HCT116 (cell line): ENCODE measurements around the gene CCKAR. TPM values are rescaled to one million over a fixed set of nuclear protein-coding genes. Genes with fewer than 3 reads are reported as not detected.

Experiments used
- ATAC-seq: fragments of 200-7000 bp; cut with Tn5 transposase; 2 replicates; pipeline ENCODE4 v1.9.1; 2020; ENCODE audit warnings: mild to moderate bottlenecking, moderate library complexity
- BruUV-seq: library from RNA; stranded (reverse); fragments of 400-500 nt; replicated peaks from 2 replicates; lab custom pipeline; 2021; lab: Mats Ljungman, UMichigan
- CTCF ChIA-PET: fragments of 300-600 bp; sonication (Branson Sonifier 250); formaldehyde crosslinking; loops from one replicate; lab custom pipeline; 2021; ENCODE audit warnings: antibody characterized with exemption; lab: Charles Lee
- POLR2A ChIA-PET: fragments of 300-600, 350-600 bp; sonication (Branson Sonifier 250); formaldehyde crosslinking; loops from one replicate; lab custom pipeline; 2021; ENCODE audit warnings: antibody characterized with exemption; lab: Charles Lee
- RAD21 ChIA-PET, 2 experiments: fragments of 300-600 bp; sonication (Branson Sonifier 250); formaldehyde crosslinking; loops; one replicate each; lab custom pipeline; 2023; ENCODE audit warnings: low total read pairs in 2 of 2; ENCODE audit not compliant: uncharacterized antibody in 2 of 2, unreplicated experiment in 2 of 2, low non-redundant PET in 1 of 2; lab: Charles Lee
- DNase-seq: peaks from one replicate; pipeline ENCODE4 v3.0.0-alpha.2; 2010; ENCODE audit warnings: low read depth, low spot score
- H2AFZ ChIP-seq: fragments of 200-600 bp; shearing (Covaris generic), sonication (generic); 2 replicates; pipeline ENCODE4 v1.6.1; 2017; ENCODE audit warnings: low read depth, mixed run types, mixed read lengths, antibody characterized with exemption, low read length; ENCODE audit not compliant: poor library complexity, severe bottlenecking
- H3K27ac ChIP-seq: 2 replicates; pipeline ENCODE4 v1.5.1; 2012; ENCODE audit warnings: low read depth, low read length
- H3K27me3 ChIP-seq: fragments of 200-600 bp; sonication (generic); 2 replicates; pipeline ENCODE4 v1.6.1; 2016; ENCODE audit warnings: mixed run types, low read length, mixed read lengths; ENCODE audit not compliant: insufficient read depth
- H3K36me3 ChIP-seq, 2 experiments: fragments of 200-500 bp in 1 of 2; fragments of 200-600 bp in 1 of 2; sonication (Bioruptor generic) in 1 of 2; sonication (generic) in 1 of 2; 2 replicates each; pipeline versions ENCODE4 v1.5.1 to v1.6.1; 2014 to 2016; ENCODE audit warnings: low read length in 2 of 2, inconsistent platforms in 1 of 2, mixed read lengths in 1 of 2, mixed run types in 1 of 2; ENCODE audit not compliant: insufficient read depth in 2 of 2, control insufficient read depth in 1 of 2
- H3K4me1 ChIP-seq, 2 experiments: fragments of 200-600 bp in 1 of 2; sonication (generic) in 1 of 2; 2 replicates each; pipeline versions ENCODE4 v1.5.1 to v1.6.1; 2012 to 2017; ENCODE audit warnings: low read length in 2 of 2, inconsistent platforms in 1 of 2, mild to moderate bottlenecking in 1 of 2, mixed read lengths in 1 of 2, mixed run types in 1 of 2, moderate library complexity in 1 of 2; ENCODE audit not compliant: insufficient read depth in 2 of 2, control insufficient read depth in 1 of 2
- H3K4me2 ChIP-seq: fragments of 200-600 bp; sonication (generic); 2 replicates; pipeline ENCODE4 v1.6.1; 2017; ENCODE audit warnings: mixed run types, low read length, mixed read lengths
- H3K4me3 ChIP-seq, 2 experiments: fragments of 200-600 bp in 1 of 2; sonication (generic) in 1 of 2; replicated peaks in 1 of 2; 2 replicates each; pipeline ENCODE4 v1.5.1; 2011 to 2016; ENCODE audit warnings: low read length in 2 of 2, control low read depth in 1 of 2, low read depth in 1 of 2, mild to moderate bottlenecking in 1 of 2, mixed read lengths in 1 of 2, mixed run types in 1 of 2
- H3K79me2 ChIP-seq: fragments of 200-600 bp; sonication (generic); 2 replicates; pipeline ENCODE4 v1.6.1; 2017; ENCODE audit warnings: mild to moderate bottlenecking, mixed run types, low read length, moderate library complexity, mixed read lengths; ENCODE audit not compliant: insufficient read depth
- H3K9ac ChIP-seq: fragments of 200-600 bp; sonication (generic); 2 replicates; pipeline ENCODE4 v1.6.1; 2016; ENCODE audit warnings: low read length, mixed read lengths
- H3K9me2 ChIP-seq: fragments of 200-600 bp; sonication (generic), shearing (Covaris generic); 2 replicates; pipeline ENCODE4 v1.6.1; 2017; ENCODE audit warnings: mixed run types, mild to moderate bottlenecking, moderate library complexity; ENCODE audit not compliant: insufficient read depth
- H3K9me3 ChIP-seq, 2 experiments: fragments of 200-500 bp in 1 of 2; fragments of 200-600 bp in 1 of 2; sonication (Bioruptor generic) in 1 of 2; sonication (generic) in 1 of 2; 2 replicates each; pipeline ENCODE4 v1.6.1; 2014 to 2017; ENCODE audit warnings: low read length in 2 of 2, mixed read lengths in 2 of 2, inconsistent platforms in 1 of 2, low read depth in 1 of 2, mild to moderate bottlenecking in 1 of 2, mixed run types in 1 of 2, moderate library complexity in 1 of 2; ENCODE audit not compliant: control insufficient read depth in 1 of 2, insufficient read depth in 1 of 2
- H4K20me1 ChIP-seq: fragments of 200-600 bp; sonication (generic), shearing (Covaris generic); 2 replicates; pipeline ENCODE4 v1.6.1; 2017; ENCODE audit warnings: mixed run types, mild to moderate bottlenecking, moderate library complexity; ENCODE audit not compliant: insufficient read depth
- CBX3 ChIP-seq: IDR thresholded peaks from 2 replicates; pipeline ENCODE4 v1.6.1; 2012; ENCODE audit warnings: low read depth
- ELF1 ChIP-seq: IDR thresholded peaks from 2 replicates; pipeline ENCODE4 v1.6.1; 2012; ENCODE audit warnings: low read depth, borderline replicate concordance
- EZH2phosphoT487 ChIP-seq: fragments of 200-600 bp; IDR thresholded peaks from 2 replicates; pipeline ENCODE4 v1.6.1; 2018; ENCODE audit warnings: antibody characterized with exemption, borderline replicate concordance
- RAD21 ChIP-seq: IDR thresholded peaks from 2 replicates; pipeline ENCODE4 v1.6.1; 2012; ENCODE audit warnings: low read depth, mild to moderate bottlenecking
- REST ChIP-seq: IDR thresholded peaks from 2 replicates; pipeline ENCODE4 v1.6.1; 2012; ENCODE audit warnings: low read depth
- intact Hi-C: fragments of 100-400 bp; cut with micrococcal nuclease; formaldehyde crosslinking; loops from 2 replicates; pipeline ENCODE4 v1.10.0; 2022
- total RNA-seq: library from RNA; stranded (reverse); gene quantifications from one replicate; pipeline ENCODE4 v1.2.1, GENCODE V29; 2021; ENCODE audit not compliant: unreplicated experiment

The CCKAR gene
- total RNA-seq, 1 experiment from 2014 or later, result not detected

GRCh38 chr4:26432419-26432818 is 57.9 kb downstream of the CCKAR start:
- Histone ChIP-seq H3K4me3 (no peak overlapping the region), H3K9me2 (no peaks in the 10 kb centered on the region), H4K20me1 (no peaks in the 10 kb centered on the region), H3K9me3 (no peaks in the 10 kb centered on the region), H3K27ac (no peak overlapping the region), H3K79me2 (no peaks in the 10 kb centered on the region), H3K27me3 (no peaks in the 10 kb centered on the region), H3K9ac (no peak overlapping the region), H3K36me3 (peaks cover 5 to 11% of the 10 kb centered on the region in 2 experiments), H3K4me2 (no peak overlapping the region), H3K4me1 (no peaks in the 10 kb centered on the region), H2AFZ (no peak overlapping the region)
- intact Hi-C loops, result no loop called here
- DNase-seq (no peak), ATAC-seq (no peak)
- RAD21 ChIA-PET, result no interaction called here
- BruUV-seq, result no TSS peak
- no peak for TF ChIP-seq CBX3
- TF ChIP-seq EZH2phosphoT487, result no peak
- no peak for TF ChIP-seq REST
- no peak for TF ChIP-seq ELF1
- TF ChIP-seq RAD21, result no peak
- CTCF ChIA-PET, result no interaction called here
- POLR2A ChIA-PET, result no interaction called here
